Activated T-cell treated with anti-CD3 and anti-CD28 coated beads, Interleukin-2, amount 50 U/mL, for 1 hour (primary cell): Measurements from ENCODE around the gene TAS1R3.

ENCODE experiments used
- DNase-seq: peaks from one replicate; pipeline ENCODE4 v3.0.0-alpha.2; 2020

Gene TAS1R3

GRCh38 chr1:1340791-1341548 lies 9.9 kb downstream of the TAS1R3 start:
- DNase-seq, result no peak

GRCh38 chr1:1341549-1342021 lies 10.5 kb downstream of the TAS1R3 start:
- no peak for DNase-seq

GRCh38 chr1:1342061-1342562 lies 11.0 kb downstream of the TAS1R3 start:
- DNase-seq, result no peak

GRCh38 chr1:1342584-1343115 lies 11.6 kb downstream of the TAS1R3 start:
- DNase-seq, result no peak

GRCh38 chr1:1343811-1344421 lies 12.8 kb downstream of the TAS1R3 start:
- DNase-seq, result no peak

GRCh38 chr1:1344655-1345361 lies 13.7 kb downstream of the TAS1R3 start:
- DNase-seq, result peak; percentile 39

- DNase-seq, result no peak
Measured at GRCh38 chr1:1345384-1345783, 14.3 kb downstream of the TAS1R3 start.

GRCh38 chr1:1345860-1346500 lies 14.9 kb downstream of the TAS1R3 start:
- no peak for DNase-seq

GRCh38 chr1:1346501-1346890 lies 15.4 kb downstream of the TAS1R3 start:
- no peak for DNase-seq

GRCh38 chr1:1347026-1347595 lies 16.0 kb downstream of the TAS1R3 start:
- no peak for DNase-seq

- no peak for DNase-seq
Measured at GRCh38 chr1:1347663-1348419, 16.8 kb downstream of the TAS1R3 start.

GRCh38 chr1:1348420-1349255 lies 17.6 kb downstream of the TAS1R3 start:
- no peak for DNase-seq

GRCh38 chr1:1349256-1350012 lies 18.4 kb downstream of the TAS1R3 start, which contains the start of gene DVL1:
TSS of gene DVL1 (minus strand) at chr1:1349418. CDS start at chr1:1349065, 353 bp downstream.
- DNase-seq, result peak; percentile 78

- DNase-seq, result no peak
Measured at GRCh38 chr1:1351511-1352427, 20.7 kb downstream of the TAS1R3 start.

GRCh38 chr1:1352786-1353388 lies 21.8 kb downstream of the TAS1R3 start:
- DNase-seq, result no peak

GRCh38 chr1:1353389-1354151 lies 22.5 kb downstream of the TAS1R3 start:
- no peak for DNase-seq
